ENCODE results near the gene BACE2.
"Not testable (repeated sequence)": the region's sequence is repeated elsewhere in the genome, so short reads cannot be mapped to it uniquely, and the experiment has no call there.

Gene BACE2

GRCh38 chr21:41217671-41218385 is 49.9 kb downstream of the BACE2 start:
- no peak for DNase-seq

GRCh38 chr21:41219498-41220207 is 51.7 kb downstream of the BACE2 start:
- no peak for DNase-seq

GRCh38 chr21:41220208-41220733 is 52.3 kb downstream of the BACE2 start:
- no peak for DNase-seq

DNA sequence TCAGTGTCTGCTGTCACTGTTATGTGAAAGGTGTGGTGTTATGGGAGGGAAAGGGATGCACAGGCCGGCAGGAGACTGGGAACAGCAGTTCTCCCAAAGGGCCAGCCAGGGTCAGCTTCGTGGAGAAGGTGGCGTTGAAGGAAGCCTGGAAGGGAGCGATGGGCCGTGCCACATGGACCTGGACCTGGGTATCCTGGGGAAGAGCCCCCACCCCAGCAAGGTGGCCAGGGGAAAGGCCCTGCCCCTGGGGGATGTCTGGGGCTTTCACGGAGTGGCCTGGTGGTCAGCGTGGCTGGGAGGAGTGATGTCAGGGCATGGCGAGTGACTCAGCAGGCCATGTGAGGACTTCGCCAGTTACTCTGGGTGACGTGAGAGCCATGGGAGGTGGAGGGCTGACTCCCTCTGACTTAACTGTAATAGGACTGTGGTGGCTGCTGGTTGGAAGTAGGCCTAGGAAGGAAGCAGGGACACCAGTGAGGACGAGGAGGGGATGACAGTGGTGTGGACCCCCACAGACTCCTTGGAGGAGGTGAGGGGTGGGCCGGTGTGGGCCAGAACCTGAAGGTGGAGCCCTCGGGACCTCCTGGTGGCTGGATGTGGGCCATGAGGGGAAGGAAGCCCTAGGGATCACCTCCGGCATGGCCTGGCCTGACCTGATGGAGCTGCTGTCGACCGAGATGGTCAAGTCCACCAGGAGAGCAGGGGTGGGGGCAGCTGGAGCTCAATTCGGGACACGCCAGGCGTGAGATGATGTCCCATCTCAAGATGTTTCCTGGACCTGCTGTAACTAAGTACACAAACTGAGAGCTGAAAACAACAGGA is 54.5 kb downstream of the BACE2 start:
- no peak for DNase-seq

DNA sequence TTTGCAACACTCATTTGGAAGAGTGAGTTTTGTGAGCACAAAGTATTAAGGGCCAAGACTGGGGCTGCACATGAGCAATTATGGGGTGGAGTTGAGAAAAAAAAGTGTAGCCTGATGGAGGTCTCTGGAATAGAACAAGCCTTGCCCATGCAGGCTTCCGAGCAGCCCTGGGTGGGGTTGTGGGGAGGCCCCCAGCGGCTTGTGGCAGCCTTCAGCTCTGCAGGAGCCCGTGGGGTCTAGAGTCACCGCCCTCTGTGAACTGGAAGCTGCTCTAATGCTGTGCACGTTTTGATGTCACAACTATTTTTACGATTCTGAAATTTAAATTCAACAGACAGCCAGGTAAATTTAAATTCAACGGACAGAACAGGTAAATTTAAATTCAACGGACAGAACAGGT is 58.9 kb downstream of the BACE2 start:
- DNase-seq = no peak

- DNase-seq = no peak
Measured at GRCh38 chr21:41227357-41228005, 59.5 kb downstream of the BACE2 start.

GRCh38 chr21:41228006-41228370 is 60.0 kb downstream of the BACE2 start:
- DNase-seq = no peak

GRCh38 chr21:41228492-41228891 is 60.5 kb downstream of the BACE2 start:
- no peak for DNase-seq

- no peak for DNase-seq
Measured at GRCh38 chr21:41228958-41229357, 61.0 kb downstream of the BACE2 start.

GRCh38 chr21:41229509-41230248 is 61.7 kb downstream of the BACE2 start:
- DNase-seq = peak; percentile 31

GRCh38 chr21:41230497-41230896 is 62.5 kb downstream of the BACE2 start:
- DNase-seq = no peak

DNA sequence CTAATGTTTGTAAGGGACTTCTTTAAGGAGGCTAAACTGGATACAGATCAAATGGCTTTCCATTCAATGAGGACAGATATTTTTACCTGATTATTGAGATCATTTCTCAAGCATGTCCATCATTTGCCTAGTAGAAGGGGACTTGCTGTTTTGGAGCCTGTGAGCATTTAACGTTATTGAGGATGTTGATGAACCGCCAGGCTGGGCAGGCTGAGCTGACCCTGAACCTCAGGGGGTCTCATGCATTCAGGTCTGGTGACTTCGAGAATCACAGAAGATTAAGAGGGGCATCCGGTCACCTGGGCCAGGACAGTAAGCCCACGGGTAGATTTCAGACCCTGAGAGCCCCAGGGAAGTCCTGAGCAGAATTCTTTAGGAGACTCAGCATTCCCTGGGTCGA is 63.1 kb downstream of the BACE2 start:
- DNase-seq = no peak

- no peak for DNase-seq
Measured at GRCh38 chr21:41232013-41232412, 64.1 kb downstream of the BACE2 start.

- DNase-seq = no peak
Measured at GRCh38 chr21:41233916-41234315, 66.0 kb downstream of the BACE2 start.

DNA sequence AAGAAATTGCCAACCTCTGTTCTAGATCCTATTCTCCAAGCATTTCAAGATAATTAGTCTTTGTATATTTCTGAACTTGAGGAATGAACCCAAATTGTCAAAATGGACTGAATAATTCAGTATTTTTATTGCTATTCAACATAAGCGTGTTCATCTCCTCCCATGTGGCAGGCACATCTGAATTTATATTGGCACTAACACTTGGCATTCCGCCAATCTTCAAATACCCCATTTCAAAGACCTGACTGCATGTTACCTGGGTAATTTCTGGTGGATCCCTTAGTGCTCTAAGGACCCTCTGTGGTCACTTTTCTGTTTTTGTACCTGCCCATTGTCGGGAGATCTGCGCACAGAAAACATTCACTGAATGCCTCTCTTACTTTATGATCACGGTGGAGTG is 66.6 kb downstream of the BACE2 start:
- DNase-seq = no peak

- DNase-seq = no peak
Measured at GRCh38 chr21:41235201-41235600, 67.2 kb downstream of the BACE2 start.

- no peak for DNase-seq
Measured at GRCh38 chr21:41236352-41236973, 68.5 kb downstream of the BACE2 start.

- DNase-seq = not testable (repeated sequence)
Measured at GRCh38 chr21:41238081-41238796, 70.3 kb downstream of the BACE2 start.

- DNase-seq = no peak
Measured at GRCh38 chr21:41240040-41240439, 72.1 kb downstream of the BACE2 start.

DNA sequence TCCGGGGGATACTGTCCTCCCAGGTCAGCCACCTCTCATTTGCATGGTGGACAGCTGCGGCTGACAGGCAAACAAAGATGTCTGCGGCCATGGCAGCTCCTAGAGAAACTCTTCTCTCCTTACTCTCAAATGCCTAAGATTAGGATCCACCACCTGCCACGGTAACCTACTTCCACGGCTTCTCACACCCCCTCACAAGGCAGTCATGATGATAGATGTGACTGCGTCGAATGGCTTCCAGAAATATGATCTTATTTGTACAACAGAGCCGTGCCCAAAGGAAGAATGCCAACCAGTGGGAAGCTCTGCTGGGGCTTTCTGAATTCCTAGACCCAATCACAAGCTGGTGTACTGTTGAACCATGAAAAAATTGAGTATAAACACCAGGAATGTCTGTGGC is 73.4 kb downstream of the BACE2 start:
- no peak for DNase-seq

- DNase-seq = no peak
Measured at GRCh38 chr21:41242238-41242829, 74.4 kb downstream of the BACE2 start.
